Measurements from ENCODE around the gene DRC7.

Gene DRC7

GRCh38 chr16:57692636-57693035 lies 2.0 kb upstream of the DRC7 start:
- Mint-ChIP-seq H3K36me3 (peaks cover 5% of the 10 kb centered on the region), H3K4me1 (peaks cover 29% of the 10 kb centered on the region), H3K9me3 (no peaks in the 10 kb centered on the region), H3K27ac (no peak overlapping the region), H3K4me3 (no peak overlapping the region)
- DNase-seq (ENCODE audit: low spot score in 2 of 2) (no peak), ATAC-seq (no peak)

- H3K36me3 Mint-ChIP-seq = peaks cover 5% of the 10 kb centered on the region
- H3K4me1 Mint-ChIP-seq = peaks cover 29% of the 10 kb centered on the region
- no peak overlapping the region for H3K4me3 Mint-ChIP-seq
- DNase-seq (ENCODE audit: low spot score in 2 of 2) (no peak), ATAC-seq (no peak)
- no peak overlapping the region for H3K27ac Mint-ChIP-seq
- H3K9me3 Mint-ChIP-seq = no peaks in the 10 kb centered on the region
Measured at GRCh38 chr16:57693550-57693949, 1.1 kb upstream of the DRC7 start.

- no peak for ATAC-seq
- H3K36me3 Mint-ChIP-seq = peaks cover 3% of the 10 kb centered on the region
- no peak for DNase-seq (ENCODE audit: low spot score in 2 of 2)
- peak overlapping the region; percentile 41 for H3K4me3 Mint-ChIP-seq
- H3K4me1 Mint-ChIP-seq = peaks cover 25% of the 10 kb centered on the region
- peak overlapping the region; percentile 72 for H3K27ac Mint-ChIP-seq
- no peaks in the 10 kb centered on the region for H3K9me3 Mint-ChIP-seq
Measured at GRCh38 chr16:57694231-57694724, 328 bp upstream of the DRC7 start.

- Mint-ChIP-seq H3K27ac (no peak overlapping the region), H3K4me3 (no peak overlapping the region), H3K9me3 (no peaks in the 10 kb centered on the region), H3K36me3 (no peaks in the 10 kb centered on the region), H3K4me1 (peaks cover 11% of the 10 kb centered on the region)
- DNase-seq (ENCODE audit: low spot score in 2 of 2) = no peak
- no peak for ATAC-seq
Measured at GRCh38 chr16:57695680-57696069, 1.1 kb downstream of the DRC7 start.

GRCh38 chr16:57696240-57696639 lies 1.6 kb downstream of the DRC7 start:
- Mint-ChIP-seq H3K36me3 (no peaks in the 10 kb centered on the region), H3K27ac (no peak overlapping the region), H3K4me3 (no peak overlapping the region), H3K4me1 (peaks cover 7% of the 10 kb centered on the region), H3K9me3 (no peaks in the 10 kb centered on the region)
- DNase-seq (ENCODE audit: low spot score in 2 of 2) (no peak), ATAC-seq (no peak)

GRCh38 chr16:57697896-57698537 lies 3.4 kb downstream of the DRC7 start:
- DNase-seq (ENCODE audit: low spot score in 2 of 2) = no peak
- no peak for ATAC-seq
- Mint-ChIP-seq H3K4me1 (peaks cover 7% of the 10 kb centered on the region), H3K9me3 (no peaks in the 10 kb centered on the region), H3K36me3 (no peaks in the 10 kb centered on the region), H3K27ac (peak overlapping the region; percentile 26), H3K4me3 (no peak overlapping the region)

- ATAC-seq (no peak), DNase-seq (ENCODE audit: low spot score in 2 of 2) (no peak)
- Mint-ChIP-seq H3K36me3 (no peaks in the 10 kb centered on the region), H3K27ac (peak overlapping the region; percentile 26), H3K4me3 (no peak overlapping the region), H3K9me3 (no peaks in the 10 kb centered on the region), H3K4me1 (peaks cover 7% of the 10 kb centered on the region)
Measured at GRCh38 chr16:57698812-57699405, 4.3 kb downstream of the DRC7 start.

- ATAC-seq (no peak), DNase-seq (ENCODE audit: low spot score in 2 of 2) (no peak)
- Mint-ChIP-seq H3K27ac (no peak overlapping the region), H3K36me3 (no peaks in the 10 kb centered on the region), H3K4me1 (peaks cover 6% of the 10 kb centered on the region), H3K9me3 (no peaks in the 10 kb centered on the region), H3K4me3 (no peak overlapping the region)
Measured at GRCh38 chr16:57699481-57699880, 4.9 kb downstream of the DRC7 start.

- Mint-ChIP-seq H3K27ac (no peak overlapping the region), H3K9me3 (no peaks in the 10 kb centered on the region), H3K4me1 (peaks cover 2% of the 10 kb centered on the region), H3K36me3 (no peaks in the 10 kb centered on the region), H3K4me3 (no peak overlapping the region)
- DNase-seq (ENCODE audit: low spot score in 2 of 2) (no peak), ATAC-seq (no peak)
Measured at GRCh38 chr16:57699899-57700298, 5.3 kb downstream of the DRC7 start.

- DNase-seq (ENCODE audit: low spot score in 2 of 2) = no peak
- no peak overlapping the region for H3K4me3 Mint-ChIP-seq
- H3K36me3 Mint-ChIP-seq = no peaks in the 10 kb centered on the region
- H3K4me1 Mint-ChIP-seq = no peaks in the 10 kb centered on the region
- peak overlapping the region; percentile 43 for H3K27ac Mint-ChIP-seq
- no peaks in the 10 kb centered on the region for H3K9me3 Mint-ChIP-seq
- no peak for ATAC-seq
Measured at GRCh38 chr16:57700781-57701551, 6.4 kb downstream of the DRC7 start.

- Mint-ChIP-seq H3K9me3 (no peaks in the 10 kb centered on the region), H3K4me1 (no peaks in the 10 kb centered on the region), H3K4me3 (no peak overlapping the region), H3K36me3 (no peaks in the 10 kb centered on the region), H3K27ac (no peak overlapping the region)
- no peak for DNase-seq (ENCODE audit: low spot score in 2 of 2)
- peak; percentile 8 for ATAC-seq
Measured at GRCh38 chr16:57701759-57702371, 7.3 kb downstream of the DRC7 start.

GRCh38 chr16:57703416-57704010 lies 8.9 kb downstream of the DRC7 start:
- H3K4me3 Mint-ChIP-seq = no peak overlapping the region
- ATAC-seq (no peak), DNase-seq (ENCODE audit: low spot score in 2 of 2) (no peak)
- H3K36me3 Mint-ChIP-seq = no peaks in the 10 kb centered on the region
- H3K4me1 Mint-ChIP-seq = peaks cover 6% of the 10 kb centered on the region
- no peaks in the 10 kb centered on the region for H3K9me3 Mint-ChIP-seq
- H3K27ac Mint-ChIP-seq = no peak overlapping the region

GRCh38 chr16:57704011-57704904 lies 9.7 kb downstream of the DRC7 start:
- Mint-ChIP-seq H3K4me1 (peaks cover 6% of the 10 kb centered on the region), H3K36me3 (no peaks in the 10 kb centered on the region), H3K27ac (no peak overlapping the region), H3K9me3 (no peaks in the 10 kb centered on the region), H3K4me3 (no peak overlapping the region)
- no peak for DNase-seq (ENCODE audit: low spot score in 2 of 2)
- no peak for ATAC-seq
